ENCODE data around the gene TEPSIN. TPM values are rescaled to one million over a fixed set of nuclear protein-coding genes. Genes with fewer than 3 reads are reported as not detected.

TEPSIN gene
- total and polyA plus RNA-seq, 3 donors from 2014 or later: 32.0 to 83.0 (median 55.4) TPM

DNA sequence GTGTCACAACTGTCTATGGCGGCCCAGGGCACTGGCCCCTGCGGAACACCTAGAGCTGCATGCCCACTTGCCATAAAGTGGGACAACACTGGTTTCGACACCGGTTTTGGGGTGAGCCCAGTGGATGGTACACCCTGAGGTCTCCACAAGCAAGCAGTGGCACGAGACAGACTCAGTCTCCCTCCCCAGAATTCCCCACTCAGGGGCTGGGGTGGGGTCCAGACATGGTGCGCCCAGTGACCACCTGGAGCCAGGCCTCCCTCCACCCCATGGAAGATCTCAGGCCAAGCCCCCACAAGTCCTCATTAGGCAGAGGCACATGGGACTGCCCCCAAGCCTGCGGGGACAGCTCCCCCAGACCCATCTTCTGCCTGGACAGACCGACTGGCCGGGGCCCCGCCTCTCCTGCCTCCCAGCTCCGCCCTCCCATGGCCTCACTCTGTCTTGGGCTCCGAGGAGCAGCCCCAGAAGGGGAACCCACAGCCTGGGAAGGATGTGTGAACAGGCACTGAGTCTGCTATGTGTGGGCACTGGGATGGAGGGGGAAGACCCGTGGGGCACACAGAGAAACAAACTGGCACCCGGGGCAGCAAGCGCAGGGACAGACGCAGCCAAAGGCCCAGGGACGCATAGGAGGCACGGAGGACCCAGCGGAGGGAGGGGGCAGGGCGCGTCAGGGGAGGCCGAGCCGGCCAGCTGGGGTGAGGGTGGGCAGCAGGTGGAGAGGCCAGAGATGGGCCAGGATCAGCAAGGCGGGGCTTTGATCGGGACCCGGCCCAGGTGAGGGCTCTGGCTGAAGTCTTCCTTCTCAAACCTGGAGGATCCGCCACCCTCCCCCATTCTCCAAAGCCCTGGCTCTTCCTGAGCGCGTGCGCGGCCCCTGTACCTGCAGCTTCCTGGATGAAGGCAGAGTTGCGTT, 2.8 kb downstream of the TEPSIN start:
- 90% methylated on average over 20 to 32 of the region's 32 CpGs for WGBS, 2 donors
- TF ChIP-seq POLR2A (IDR thresholded peaks at IDR 0.05): no peak
- TF ChIP-seq, protein P1, sequence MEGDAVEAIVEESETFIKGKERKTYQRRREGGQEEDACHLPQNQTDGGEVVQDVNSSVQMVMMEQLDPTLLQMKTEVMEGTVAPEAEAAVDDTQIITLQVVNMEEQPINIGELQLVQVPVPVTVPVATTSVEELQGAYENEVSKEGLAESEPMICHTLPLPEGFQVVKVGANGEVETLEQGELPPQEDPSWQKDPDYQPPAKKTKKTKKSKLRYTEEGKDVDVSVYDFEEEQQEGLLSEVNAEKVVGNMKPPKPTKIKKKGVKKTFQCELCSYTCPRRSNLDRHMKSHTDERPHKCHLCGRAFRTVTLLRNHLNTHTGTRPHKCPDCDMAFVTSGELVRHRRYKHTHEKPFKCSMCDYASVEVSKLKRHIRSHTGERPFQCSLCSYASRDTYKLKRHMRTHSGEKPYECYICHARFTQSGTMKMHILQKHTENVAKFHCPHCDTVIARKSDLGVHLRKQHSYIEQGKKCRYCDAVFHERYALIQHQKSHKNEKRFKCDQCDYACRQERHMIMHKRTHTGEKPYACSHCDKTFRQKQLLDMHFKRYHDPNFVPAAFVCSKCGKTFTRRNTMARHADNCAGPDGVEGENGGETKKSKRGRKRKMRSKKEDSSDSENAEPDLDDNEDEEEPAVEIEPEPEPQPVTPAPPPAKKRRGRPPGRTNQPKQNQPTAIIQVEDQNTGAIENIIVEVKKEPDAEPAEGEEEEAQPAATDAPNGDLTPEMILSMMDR (IDR thresholded peaks at IDR 0.05): no peak
- H3K4me1 ChIP-seq: peaks cover 23% of the 10 kb centered on the region
- no peaks in the 10 kb centered on the region for H3K27me3 ChIP-seq
- H3K36me3 ChIP-seq (ENCODE audit: low read depth, missing control alignments): no peaks in the 10 kb centered on the region
- H3K4me3 ChIP-seq: no peak overlapping the region
- no peak for DNase-seq
- no peak overlapping the region for H3K27ac ChIP-seq
- H3K9me3 ChIP-seq: no peaks in the 10 kb centered on the region
- intact Hi-C loops (cut with DNase I; ENCODE audit: low total_unique reads): no loop called here

DNA sequence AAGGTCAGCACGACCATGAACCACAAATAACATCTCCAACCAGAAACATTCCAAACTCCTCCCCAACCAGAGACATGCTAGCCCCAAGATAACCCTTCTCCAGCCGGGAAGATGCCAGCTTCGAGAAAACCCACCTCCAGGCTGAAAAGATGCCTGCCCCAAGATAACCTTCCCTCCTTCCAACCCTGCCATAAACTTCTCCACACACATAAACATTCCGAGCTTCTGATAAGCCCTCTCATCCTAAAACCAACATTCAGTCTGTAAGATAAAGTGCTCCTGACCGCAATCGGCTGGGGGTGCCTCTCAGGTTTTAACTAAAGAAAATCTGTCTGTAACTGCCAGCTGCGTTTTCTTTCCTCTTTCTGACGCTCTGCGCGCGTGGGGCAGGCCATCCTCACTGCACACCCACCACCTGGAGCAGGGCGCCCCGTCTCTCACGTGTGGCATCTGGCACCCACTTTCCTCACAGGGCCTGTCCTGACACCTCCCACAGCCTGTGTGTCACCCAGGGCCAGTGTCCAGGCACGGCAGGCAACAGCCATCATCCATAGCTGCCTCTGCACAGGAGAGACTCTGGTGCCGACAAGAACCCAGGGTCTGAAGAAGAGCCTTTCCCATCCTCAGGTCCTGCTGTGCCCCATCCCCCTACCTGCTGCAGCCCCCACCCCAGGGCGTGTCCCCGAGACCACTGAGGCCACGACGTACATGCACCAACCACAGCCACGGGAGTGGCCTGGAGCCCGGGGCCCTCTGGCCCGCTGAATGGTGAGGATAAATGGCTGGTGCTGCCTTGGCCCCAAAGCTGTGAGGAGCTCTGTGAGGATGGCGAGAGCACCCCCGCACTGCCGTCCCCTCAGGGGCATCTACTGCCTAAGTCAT, 3.7 kb downstream of the TEPSIN start:
- Histone ChIP-seq H3K4me3 (no peak overlapping the region), H3K27ac (no peak overlapping the region), H3K27me3 (no peaks in the 10 kb centered on the region), H3K36me3 (ENCODE audit: low read depth, missing control alignments) (no peaks in the 10 kb centered on the region), H3K4me1 (peaks cover 19% of the 10 kb centered on the region), H3K9me3 (no peaks in the 10 kb centered on the region)
- TF ChIP-seq POLR2A (IDR thresholded peaks at IDR 0.05): no peak
- TF ChIP-seq, protein P1 (IDR thresholded peaks at IDR 0.05): no peak
- intact Hi-C loops (cut with DNase I; ENCODE audit: low total_unique reads): no loop called here
- DNase-seq: no peak
- 78 to 80% methylated on average over 16 to 25 of the region's 26 CpGs for WGBS, 2 donors

DNA sequence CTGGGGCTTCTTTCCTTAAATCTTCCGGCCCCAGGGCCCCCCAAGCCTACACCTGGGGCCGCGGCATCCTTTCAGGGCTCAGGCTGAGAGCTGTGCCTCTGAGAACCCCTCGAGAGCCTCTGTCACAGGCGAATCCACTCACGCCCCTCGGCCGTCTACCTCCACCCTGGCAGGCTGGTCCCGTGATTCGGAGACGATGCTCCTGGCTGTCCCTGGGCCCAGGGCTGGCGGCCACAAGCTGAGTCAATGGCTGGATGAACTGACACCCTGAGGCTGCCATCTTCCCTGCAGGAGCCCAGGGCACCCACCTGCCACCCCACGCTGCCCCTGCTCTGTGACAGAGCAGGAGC, 4.4 kb downstream of the TEPSIN start:
- Histone ChIP-seq H3K27ac (no peak overlapping the region), H3K27me3 (no peaks in the 10 kb centered on the region), H3K9me3 (no peaks in the 10 kb centered on the region), H3K4me3 (no peak overlapping the region), H3K36me3 (ENCODE audit: low read depth, missing control alignments) (no peaks in the 10 kb centered on the region), H3K4me1 (peaks cover 12% of the 10 kb centered on the region)
- intact Hi-C loops (cut with DNase I; ENCODE audit: low total_unique reads): no loop called here
- WGBS, 2 donors: 93% methylated on average over 10 of the region's 13 CpGs; no CpG with 5 or more reads in 1 of the 2 donors
- no peak for DNase-seq
- TF ChIP-seq, protein P1 (IDR thresholded peaks at IDR 0.05): no peak
- TF ChIP-seq POLR2A (IDR thresholded peaks at IDR 0.05): no peak

DNA sequence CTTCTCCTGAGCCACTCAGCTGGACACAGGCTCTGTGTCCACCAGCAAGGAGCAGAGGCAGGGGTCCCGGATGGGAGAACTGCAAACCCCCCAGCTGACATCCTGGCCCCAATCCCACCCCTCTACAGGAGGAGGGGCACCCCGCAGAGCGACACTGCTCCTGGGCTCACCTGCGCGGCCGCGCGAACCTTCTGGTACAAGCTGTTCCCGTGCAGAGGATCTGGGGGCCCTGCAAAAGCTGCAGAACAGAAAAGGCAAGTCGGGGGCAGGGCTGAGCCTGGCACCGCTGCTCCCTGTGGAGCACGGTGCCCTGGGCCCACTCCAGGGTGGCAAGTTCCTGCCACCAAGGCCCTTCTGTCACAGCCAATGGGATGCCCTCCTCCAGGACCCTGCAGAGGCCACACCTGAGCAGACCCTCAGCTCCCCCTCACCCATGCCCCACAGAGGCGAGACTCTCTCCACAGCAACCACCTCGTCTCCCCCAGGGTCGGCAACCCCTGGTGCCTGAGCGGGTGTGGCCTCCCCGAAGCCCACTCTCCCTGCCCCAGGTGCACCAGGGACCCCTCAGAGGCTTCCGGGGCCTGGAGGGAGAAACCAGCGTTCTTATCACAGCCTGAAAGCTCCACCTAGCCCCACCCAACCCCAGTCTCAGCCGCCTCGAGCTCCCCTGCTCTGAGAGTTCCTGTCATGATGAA, 4.9 kb downstream of the TEPSIN start:
- no peak for DNase-seq
- no peak overlapping the region for H3K27ac ChIP-seq
- H3K9me3 ChIP-seq: no peaks in the 10 kb centered on the region
- 90 to 93% methylated on average over 7 to 21 of the region's 21 CpGs for WGBS, 2 donors
- no peak overlapping the region for H3K4me3 ChIP-seq
- H3K4me1 ChIP-seq: peaks cover 15% of the 10 kb centered on the region
- no peaks in the 10 kb centered on the region for H3K36me3 ChIP-seq (ENCODE audit: low read depth, missing control alignments)
- TF ChIP-seq POLR2A (IDR thresholded peaks at IDR 0.05): no peak
- TF ChIP-seq, protein P1 (IDR thresholded peaks at IDR 0.05): no peak
- no peaks in the 10 kb centered on the region for H3K27me3 ChIP-seq
- intact Hi-C loops (cut with DNase I; ENCODE audit: low total_unique reads): no loop called here
